NCI-H524 treated with DMSO at 0.1 percent for 48 hours (cell line): Measurements from ENCODE around the gene CEBPG.

ENCODE experiments used
- DNase-seq: peaks from one replicate; lab custom pipeline; 2025; lab: John Stamatoyannopoulos, UW

Gene CEBPG

DNA sequence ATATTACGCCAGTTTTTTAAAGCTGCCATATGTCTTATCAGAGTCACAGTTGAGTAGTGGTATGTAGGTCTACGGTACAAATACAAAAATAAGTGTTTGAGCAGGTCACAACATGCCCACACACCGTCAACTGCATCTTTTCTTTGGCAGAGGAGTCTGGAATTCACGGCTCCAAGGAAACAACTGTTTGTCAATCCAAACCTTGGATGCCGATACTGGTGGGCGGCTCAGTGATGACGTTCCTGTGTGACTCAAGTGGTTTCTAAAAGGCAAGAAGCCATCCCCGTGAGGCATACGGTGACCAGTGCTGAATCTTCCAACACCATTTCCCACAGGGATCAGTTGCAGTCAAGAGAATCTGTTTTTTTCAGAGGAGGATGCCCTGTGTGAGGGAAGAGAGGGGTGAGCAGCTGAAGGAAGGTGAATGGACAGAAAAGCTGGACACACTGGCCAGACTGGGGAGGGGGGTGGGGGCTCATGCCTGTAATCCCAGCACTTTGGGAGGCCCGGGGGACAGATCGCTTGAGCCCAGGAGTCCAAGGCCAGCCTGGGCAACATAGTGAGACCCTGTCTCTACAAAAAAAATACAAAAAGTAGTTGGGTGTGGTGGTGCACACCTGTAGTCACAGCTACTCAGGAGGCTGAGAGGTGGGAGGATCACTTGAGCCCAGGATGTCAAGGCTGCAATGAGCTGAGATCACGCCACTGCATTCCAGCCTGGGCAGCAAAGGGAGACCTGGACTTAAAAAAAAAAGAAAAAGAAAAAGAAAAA is 22.8 kb upstream of the CEBPG start:
- no peak for DNase-seq

DNA sequence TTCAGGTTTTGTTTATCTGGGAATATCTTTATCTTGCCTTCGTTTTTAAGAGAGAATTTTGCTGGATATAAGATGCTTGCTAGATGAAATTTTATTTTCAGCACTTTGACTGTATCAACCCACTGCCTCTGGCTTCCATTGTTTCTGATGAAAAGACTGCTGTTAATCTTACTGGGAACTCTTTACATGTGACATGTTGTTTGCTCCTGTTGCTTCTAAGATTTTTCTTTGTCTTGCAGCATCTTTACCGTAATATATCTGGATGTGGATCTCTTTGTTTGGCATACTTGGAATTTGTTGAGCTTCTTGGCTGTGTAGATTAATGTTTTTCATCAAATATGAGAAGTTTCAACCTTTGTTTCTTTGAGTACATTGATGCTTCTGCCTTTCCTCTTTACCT is 18.0 kb upstream of the CEBPG start:
- DNase-seq = no peak

DNA sequence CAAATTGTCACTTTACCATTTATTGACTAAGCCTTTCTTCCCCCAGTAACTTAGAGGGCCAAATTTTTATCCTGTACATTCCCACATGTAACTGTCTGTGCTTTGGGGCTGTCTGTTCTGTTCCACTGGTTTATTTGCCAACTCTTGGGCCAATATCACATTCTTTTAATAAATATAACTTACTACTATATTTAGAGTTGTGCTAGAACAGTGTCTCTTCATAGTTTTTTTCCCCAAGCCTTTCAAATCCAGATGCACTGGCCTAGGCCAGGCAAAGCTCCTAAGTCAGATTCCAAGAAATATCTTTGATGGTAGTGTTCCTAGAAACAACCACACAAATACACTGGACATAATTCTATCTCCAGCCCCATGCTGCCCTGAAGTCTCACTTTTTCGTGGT is 16.0 kb upstream of the CEBPG start:
- DNase-seq = no peak

DNA sequence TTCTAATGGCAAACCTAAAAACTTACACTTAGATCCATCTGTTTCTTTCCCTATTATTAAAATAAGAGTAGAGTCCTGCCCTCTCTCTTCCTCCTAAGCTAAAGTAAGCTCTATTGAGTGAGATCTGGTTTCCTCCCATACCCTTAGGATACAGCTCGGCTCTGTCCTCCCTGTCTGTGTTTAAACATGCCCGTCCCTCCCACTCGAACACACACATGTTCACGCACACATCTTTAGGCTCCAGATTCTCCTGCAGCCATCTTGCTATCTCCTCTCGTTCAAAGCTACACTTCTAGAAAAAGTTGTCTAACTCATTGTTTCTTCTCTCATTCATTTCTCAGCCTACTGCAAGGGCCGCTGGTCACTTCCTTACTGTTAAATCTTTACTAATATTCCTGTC is 15.1 kb upstream of the CEBPG start:
- no peak for DNase-seq

DNA sequence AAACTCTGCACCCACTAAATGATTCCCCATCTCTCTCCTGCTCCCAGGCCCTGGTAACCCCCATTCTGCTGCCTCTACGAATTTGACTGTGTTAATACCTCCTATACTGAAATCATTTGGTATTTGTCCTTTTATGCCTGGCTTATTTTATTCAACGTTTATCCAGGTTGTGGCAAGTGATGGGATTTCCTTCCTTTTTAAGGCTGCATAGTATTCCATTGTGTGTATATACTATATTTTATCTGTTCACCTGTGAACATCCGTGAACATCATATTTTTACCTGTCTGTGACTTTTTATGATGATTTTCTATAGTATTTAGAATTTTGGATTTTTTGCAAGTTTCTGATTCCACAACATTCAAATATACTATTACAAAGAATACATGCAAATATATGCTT is 13.9 kb upstream of the CEBPG start:
- no peak for DNase-seq

DNA sequence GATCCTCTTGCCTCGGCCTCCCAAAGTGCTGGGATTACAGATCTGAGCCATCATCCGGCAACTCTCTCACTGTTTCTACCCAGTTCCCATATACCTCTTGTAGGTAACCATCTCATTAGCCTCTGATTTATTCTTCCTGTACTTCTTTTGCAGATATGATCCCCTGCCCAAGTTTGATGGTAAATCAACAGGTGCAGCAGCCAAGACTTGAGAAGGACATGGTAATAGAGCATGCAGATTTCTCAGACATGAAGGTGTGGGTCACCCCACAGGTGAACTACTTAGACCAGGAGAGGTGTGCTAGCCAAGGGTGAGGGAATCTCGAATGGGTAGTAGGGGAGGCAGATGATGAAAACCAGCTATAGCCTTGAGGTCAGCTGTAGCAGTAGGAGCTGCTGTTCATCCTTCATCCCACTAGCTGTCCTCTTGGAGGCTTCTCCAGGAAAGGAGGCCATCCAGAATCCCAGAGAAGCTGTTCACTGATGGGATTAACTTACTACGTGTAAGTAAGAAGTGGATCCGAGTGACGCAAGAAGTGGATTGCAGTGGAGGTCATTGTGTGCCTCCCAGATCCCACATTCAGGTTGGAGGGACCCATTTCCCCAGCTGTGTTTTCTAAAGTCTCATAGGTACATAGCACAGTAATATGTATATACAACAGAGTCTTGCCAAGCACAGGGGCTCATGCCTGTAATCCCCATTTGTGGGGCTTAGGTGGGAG is 10.8 kb upstream of the CEBPG start:
- no peak for DNase-seq

DNA sequence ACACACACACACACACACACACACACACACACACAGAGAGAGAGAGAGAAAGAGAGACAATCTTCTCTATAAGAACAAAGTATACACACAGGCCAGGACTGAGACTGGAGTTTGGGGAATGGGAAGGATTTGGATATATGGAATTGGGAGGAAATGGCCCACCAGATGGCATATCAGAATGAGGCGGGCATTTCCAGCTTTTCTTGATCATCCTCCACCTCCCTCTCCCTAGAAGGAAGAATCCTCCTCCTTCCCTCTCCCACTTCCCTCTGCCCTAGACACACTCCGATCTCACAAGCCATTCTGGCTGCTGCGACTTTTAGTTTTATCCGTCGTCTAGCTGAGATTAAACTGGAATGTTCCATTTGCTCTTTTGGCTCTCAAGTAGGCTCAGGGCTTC is 10.0 kb upstream of the CEBPG start:
- DNase-seq = no peak

DNA sequence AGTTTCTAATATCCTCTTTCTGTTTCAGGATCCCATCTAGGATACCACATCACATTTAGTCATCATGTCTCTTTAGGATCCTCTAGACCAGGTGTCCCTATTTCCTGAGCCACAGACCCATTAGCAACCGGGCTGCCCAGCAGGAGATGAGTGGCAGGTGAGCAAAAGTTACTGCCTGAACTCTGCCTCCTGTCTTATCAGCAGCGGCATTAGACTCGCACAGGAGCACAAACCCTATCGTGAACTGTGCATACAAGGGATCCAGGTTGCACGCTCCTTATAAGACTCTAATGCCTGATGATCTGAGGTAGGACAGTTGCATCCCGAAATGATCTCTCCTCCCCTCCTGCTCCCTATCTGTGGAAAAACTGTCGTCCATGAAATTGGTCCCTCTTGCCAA is 7.8 kb upstream of the CEBPG start:
- no peak for DNase-seq

DNA sequence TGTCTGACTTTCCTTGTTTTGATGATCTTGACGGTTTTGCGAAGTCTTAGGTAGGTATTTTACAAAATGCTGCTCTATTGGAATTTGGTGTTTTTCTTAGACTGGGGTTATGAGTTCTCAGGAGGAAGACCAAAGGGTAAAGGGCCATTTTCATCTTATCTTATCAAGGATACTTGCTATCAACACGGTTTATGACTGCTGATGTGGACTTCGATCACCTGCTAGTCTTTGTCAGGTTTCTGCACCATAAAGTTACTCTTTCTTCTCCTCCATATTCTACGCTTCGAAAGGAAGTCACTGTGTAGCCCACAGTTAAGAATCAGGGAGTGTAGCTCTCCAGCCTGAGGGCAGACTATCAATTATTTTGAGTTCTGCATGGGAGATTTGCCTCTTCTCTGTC is 7.4 kb upstream of the CEBPG start:
- DNase-seq = no peak

DNA sequence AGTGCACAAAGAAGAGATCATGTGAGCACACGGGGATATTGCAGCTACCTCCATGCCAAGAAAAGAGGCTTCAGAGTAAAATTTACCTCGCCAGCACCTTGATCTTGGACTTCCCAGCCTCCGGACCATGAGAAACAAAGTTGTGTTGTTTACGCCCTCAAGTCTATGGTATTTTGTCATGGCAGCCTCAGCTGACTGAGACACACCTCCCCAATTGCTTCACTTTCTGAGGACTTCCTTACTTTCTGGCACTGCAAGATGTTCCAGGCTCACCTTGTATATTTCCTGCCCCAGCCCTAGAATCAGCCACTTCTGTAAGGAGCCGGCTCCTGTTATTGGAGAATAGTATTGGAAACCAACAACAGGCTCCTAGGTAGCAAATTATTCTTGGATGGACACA is 6.6 kb upstream of the CEBPG start:
- DNase-seq = no peak

DNA sequence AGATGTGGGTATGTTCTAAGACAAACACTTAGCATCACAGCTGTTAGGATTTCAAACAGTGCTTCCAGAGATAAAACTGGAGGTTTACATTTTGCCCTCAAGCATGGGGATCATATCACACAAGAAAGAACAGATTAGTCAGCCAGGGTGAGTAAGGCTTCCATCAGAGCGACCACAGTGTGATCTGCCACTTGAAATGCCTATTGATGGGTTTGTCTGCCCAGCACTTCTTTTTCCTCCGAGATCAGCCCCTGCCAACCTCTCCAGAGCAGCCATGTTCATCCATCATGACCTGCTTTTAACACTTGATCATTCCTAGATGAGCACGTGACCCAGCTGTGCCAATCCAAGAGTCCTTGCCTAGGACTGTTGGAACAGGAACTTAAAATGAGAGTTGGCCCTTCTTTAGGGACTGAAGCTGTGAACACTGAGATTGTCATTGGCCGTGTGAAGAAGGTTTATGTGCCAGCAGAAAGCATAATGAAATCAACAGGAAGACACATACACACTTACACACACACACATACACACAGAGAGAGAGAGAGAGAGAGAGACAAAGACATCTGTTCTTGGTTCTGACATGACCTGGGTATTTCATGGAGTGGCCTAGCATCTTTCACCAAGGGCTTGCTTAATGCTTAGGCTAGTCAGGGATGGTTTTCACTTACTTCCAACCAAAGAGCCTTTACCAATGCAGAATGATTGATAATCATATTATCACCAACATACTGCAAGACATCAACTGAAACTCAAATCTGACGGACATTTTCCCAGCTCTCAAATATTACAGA is 5.2 kb upstream of the CEBPG start:
- no peak for DNase-seq

DNA sequence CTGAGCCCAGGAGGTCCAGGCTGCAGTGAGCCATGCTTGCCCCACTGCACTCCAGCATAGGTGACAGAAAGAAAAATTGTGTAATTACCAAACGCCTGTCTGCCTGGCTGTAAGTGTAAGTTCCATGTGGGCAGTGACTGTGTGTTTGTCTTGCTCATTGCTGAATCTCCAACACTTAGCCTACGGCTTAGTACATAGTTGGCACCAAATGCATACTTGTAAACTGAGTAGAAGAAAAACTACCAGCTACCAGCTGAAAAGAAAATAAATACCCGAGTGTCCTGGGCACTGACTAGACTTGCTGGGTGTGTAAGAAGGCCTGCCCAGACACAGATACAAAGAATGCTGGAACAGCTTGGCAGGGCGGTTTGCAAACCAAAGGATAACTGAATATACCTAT is 2.7 kb upstream of the CEBPG start:
- DNase-seq = no peak

DNA sequence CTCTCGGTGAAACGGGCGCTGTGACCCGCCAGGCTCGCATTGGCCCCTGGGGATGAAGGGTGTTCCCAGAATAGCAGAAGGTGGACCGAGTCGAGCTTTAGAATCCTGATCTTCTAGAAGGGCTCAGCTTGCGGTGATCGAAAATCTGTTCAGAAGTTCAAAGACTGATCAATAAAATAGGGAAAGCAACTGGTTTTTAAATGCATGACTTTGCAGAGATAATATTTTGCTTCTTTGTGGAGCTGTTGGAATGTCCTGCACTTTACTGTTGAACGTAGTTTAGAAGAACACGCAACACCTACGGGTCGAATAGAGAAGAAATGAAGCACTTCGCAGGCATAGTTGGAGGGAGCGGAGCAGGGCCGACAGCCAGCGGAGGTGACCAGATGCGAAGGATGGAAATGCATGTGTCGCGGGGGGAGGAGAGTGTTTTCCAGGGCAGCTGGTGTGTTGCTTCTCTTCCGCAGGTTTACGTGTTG is 766 bp downstream of the CEBPG start:
- DNase-seq = peak; percentile 51

DNA sequence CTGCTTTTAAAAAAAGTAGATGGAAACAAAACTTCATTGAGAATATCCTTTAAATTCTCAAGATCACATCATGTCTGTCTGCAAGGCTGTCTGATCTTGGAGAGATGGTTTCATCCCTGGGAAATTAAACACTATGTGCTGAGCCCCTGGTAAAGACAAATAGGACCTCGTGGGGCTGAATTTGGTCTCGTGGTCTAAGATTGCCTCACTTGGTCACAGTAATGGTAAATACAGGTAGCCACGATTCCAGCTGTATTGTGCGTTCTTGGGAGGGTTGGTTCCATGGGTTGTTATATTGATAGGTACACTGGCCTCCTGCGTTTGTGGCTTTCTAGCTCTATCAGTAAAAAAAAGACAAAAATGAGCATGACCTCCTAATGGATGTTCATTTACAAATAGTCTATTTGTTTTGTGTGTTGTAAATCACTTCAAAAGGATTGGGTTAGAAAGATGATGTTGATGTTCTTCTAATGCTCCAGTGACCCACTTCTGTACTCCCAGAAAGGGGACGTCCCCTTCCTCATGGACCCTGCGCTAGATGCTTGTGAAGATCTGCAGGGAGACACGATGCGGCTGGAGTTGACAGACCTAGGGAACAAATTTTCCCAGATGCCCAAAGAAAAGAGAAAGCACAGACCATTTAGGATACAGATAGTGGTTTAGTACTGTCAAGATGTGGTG is 1.8 kb downstream of the CEBPG start:
- no peak for DNase-seq

DNA sequence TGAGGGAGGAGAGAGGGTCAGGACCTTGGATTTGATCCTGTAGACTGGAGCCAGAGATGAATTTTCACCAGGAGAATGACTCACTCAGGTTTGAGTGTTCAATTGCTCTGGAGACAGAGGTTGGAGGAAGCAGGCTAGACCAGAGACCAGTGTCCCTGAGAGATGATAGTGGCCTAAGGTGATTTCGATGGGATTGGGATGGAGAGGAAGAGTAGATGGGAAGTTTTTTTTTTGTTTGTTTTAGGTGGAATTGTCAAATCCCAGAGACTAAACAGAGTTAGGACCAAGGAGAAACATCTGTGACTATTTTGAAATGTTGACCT is 2.3 kb downstream of the CEBPG start:
- no peak for DNase-seq

DNA sequence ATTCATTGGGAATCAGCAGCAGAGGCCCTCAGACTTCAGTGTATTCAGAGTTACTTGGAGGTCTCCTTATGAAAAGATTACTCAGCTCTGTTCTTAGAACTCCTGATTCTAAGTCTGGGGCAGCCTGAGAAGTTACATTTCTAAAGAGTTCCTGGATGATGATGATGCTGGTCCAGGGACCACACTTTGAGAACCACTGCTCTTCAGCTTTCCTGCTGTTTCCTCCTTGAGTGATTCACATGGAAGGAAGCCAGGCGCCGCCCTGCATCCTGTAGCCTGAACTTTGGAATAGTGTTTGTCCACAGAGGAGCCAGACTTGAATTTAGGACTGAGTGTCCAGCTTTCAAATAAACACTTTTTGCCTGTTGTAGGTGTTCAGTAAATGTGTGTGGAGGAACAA is 2.9 kb downstream of the CEBPG start:
- no peak for DNase-seq

DNA sequence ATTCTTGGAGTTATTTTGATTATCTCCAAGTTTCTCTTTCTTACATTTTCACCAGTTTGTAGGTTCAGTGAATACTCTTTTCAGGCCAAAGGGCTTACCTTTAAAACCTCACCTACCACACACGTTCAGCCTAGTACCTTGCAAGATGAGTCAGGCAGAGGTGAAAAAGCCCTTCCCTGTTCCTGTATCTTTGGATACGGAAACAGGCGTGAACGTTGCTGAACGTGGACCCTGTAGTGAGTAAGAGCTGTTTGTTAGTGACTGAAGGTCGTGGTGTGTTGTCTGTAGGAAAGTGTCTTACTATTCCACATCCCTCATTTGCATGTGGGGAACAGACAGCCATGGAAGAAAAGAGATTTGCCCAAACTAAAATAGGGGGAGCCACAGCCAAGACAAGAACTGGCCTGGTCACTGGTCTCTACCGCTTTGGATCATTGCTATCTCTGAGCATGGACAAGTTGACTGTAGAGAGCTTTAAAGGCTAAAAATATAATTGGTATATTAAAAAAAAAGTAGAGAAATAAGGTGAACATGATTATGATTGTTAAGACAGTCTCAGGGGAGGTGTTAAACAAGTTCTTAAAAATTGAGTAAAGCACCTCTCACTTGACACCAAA is 3.5 kb downstream of the CEBPG start:
- DNase-seq = no peak

DNA sequence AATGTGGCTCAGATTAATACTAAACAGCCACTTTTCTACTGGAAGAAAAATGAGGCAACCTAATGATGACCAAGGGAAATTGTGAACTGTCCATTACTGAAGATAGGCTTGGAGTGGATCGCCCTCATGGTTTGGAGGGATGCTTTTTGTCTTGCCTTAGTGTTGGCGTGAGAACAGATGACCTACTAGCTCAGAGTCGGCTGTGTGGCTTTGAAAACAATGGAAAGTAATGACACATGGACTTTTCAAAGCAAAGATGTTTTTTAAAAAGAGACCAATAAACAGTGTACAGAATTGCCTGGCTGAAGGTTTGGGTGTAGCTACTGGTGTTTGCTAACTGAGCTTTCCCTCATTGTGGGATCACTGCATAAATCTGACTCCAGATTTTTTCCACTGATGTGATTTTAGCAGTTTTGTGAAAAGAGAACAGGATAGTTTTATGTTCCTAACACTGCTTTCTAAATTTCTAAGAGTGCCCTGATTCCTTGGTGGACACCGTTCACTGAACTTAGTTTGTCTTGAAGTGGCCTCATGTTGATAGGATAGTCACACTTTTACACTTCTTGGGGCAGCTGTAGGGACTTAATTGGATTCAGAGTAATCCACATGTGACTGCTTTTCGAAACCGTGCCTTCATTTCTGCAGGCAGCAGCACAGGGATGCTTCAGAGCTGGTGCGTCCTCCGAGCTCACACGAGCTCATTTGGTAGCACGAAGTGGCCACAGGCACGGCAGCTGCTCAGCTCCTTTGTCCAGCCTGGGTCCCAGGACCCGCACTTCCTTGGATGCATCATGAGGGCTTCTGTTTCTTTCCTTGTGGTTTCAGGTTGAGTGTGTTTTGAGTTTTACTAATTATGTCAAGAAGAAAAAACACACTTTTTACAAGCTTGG is 4.3 kb downstream of the CEBPG start:
- peak; percentile 45 for DNase-seq

DNA sequence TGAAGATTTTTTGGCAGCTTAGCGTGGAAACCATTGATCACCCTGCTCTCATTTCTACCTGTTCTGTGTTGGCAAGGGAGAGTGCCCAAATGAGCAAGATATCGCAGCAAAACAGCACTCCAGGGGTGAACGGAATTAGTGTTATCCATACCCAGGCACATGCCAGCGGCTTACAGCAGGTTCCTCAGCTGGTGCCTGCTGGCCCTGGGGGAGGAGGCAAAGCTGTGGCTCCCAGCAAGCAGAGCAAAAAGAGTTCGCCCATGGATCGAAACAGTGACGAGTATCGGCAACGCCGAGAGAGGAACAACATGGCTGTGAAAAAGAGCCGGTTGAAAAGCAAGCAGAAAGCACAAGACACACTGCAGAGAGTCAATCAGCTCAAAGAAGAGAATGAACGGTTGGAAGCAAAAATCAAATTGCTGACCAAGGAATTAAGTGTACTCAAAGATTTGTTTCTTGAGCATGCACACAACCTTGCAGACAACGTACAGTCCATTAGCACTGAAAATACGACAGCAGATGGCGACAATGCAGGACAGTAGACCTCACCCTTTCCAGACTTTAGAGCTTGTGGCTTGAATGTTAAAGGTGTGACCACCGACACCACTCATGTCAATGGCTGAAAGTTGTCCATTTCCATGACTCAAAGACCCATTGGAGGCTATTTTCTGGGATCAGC is 5.8 kb downstream of the CEBPG start:
- no peak for DNase-seq

DNA sequence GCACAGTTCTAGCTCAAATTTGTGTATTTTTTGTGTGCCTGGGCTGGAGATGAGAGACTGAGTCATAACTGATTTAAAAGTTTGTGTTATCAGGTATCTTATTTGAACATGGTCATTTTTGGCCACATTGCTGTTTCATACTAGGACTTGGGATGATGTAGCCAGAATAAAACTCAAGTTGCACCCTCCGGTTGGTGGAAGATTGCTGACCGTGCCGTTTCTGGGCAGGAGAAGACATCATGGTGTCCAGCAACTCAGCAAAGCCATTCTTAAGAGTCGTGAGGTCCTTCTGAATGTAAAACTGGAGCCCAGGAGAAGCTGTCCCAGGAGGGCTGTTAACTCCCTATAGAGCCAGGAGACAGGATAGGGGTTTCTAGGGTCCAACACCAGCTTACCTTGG is 7.6 kb downstream of the CEBPG start:
- DNase-seq = no peak
